ENCODE measurements around the gene GMFB. TPM values are rescaled to one million over a fixed set of nuclear protein-coding genes. Genes with fewer than 3 reads are reported as not detected.
A peak's percentile ranks its signal among the peaks of the same experiment; 100 is the strongest.

Gene GMFB
- total and polyA plus RNA-seq, 9 of the 15 experiments (the other 6 are each of a cell fraction or from before 2014, with no cell fraction given) = 14.0 to 31.7 (median 20.5) TPM

DNA sequence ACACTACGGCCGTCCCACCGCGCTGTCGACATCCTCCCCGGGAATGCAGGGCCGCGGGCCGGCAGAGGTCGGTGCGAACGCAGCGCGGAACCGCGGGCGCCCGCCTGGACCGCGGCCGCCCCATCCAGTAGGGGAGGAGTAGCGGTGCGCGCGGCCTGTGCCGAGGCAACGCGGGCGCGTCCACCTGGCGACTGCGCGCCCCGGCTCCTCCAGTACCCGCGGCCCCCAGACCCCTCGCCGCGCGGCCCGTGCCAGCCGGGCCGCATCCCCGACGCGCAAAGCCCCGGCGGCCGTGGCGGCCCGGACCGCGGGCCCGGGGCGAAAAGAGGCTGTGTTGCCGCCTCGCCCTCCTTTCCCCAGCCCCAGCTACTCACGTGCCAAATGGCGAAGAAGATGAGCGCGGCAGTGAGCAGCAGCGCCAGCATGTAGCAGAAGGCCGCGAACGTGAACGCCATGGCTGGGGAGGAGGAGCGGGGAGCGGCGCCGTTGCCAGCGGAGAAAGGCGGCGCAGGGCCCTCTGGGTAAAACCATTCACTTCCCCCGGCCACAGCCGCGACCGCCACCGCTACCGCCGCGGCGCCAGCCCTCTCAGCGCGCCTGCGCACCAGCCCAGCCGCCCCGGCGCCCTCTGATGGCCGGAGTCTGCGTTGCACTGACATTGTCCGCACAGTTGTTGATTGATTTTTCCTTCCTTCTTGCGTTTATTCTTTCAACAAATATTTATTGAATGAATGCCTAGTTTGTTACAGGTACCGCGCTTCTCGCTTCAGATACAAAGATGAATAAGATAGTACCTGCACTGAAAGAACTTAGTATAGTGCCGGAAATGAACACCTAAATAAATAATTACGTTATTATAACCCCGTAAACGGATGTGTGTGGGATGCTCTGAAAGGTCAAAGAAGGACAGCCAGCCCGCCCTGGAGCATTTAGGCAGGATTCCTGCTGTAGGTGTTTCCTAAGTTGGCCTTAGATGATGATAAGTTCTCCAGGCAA, 47.6 kb downstream of the GMFB start, which contains the start of gene CNIH1 (continued):
- TF ChIP-seq ZNF12 (CRISPR knock-in tag; IDR thresholded peaks at IDR 0.05) (0 out of 2 replicates have a peak, but pooled peaks have one; percentile 39), CCNT2 (IDR thresholded peaks at IDR 0.05; ENCODE audit: borderline replicate concordance, extremely low read depth, insufficient read length, low read depth, low read length) (peak; percentile 84), CHD2 (IDR thresholded peaks at IDR 0.05; ENCODE audit: low read depth, low read length) (no peak), GABPA (tag; conservative IDR thresholded peaks at IDR 0.05; ENCODE audit: low read depth) (peak; percentile 27; the same call in 1 of the 2 replicates), HDAC6 (IDR thresholded peaks at IDR 0.05; ENCODE audit: low read depth, low read length) (no peak), CTBP1 (IDR thresholded peaks at IDR 0.05; ENCODE audit: borderline replicate concordance) (peak; percentile 83; the same call in 1 of the 2 replicates), POLR2G (IDR thresholded peaks at IDR 0.05; ENCODE audit: low read depth, low read length) (peak; percentile 93), POLR2B (IDR thresholded peaks at IDR 0.05; ENCODE audit: low read depth, partially characterized antibody) (peak; percentile 45), RB1 (IDR thresholded peaks at IDR 0.05; ENCODE audit: low read depth) (no peak), HNRNPH1 (optimal IDR thresholded peaks at IDR 0.05; ENCODE audit: low read depth, low read length) (no peak), NONO (IDR thresholded peaks at IDR 0.05; ENCODE audit: low read depth in 2 of 2, low read length in 1 of 2) (peak in 1 of 2 experiments; percentile 60; a peak in 1 of 4 replicates), MTA3 (IDR thresholded peaks at IDR 0.05; ENCODE audit: borderline replicate concordance) (peak; percentile 45; the same call in 1 of the 2 replicates)
- TF ChIP-seq, protein P1, sequence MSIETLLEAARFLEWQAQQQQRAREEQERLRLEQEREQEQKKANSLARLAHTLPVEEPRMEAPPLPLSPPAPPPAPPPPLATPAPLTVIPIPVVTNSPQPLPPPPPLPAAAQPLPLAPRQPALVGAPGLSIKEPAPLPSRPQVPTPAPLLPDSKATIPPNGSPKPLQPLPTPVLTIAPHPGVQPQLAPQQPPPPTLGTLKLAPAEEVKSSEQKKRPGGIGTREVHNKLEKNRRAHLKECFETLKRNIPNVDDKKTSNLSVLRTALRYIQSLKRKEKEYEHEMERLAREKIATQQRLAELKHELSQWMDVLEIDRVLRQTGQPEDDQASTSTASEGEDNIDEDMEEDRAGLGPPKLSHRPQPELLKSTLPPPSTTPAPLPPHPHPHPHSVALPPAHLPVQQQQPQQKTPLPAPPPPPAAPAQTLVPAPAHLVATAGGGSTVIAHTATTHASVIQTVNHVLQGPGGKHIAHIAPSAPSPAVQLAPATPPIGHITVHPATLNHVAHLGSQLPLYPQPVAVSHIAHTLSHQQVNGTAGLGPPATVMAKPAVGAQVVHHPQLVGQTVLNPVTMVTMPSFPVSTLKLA (conservative IDR thresholded peaks at IDR 0.05) = 0 out of 4 replicates have a peak, but pooled peaks of 1 of the 2 experiments have one; percentile 35
- TF ChIP-seq, protein P2, sequence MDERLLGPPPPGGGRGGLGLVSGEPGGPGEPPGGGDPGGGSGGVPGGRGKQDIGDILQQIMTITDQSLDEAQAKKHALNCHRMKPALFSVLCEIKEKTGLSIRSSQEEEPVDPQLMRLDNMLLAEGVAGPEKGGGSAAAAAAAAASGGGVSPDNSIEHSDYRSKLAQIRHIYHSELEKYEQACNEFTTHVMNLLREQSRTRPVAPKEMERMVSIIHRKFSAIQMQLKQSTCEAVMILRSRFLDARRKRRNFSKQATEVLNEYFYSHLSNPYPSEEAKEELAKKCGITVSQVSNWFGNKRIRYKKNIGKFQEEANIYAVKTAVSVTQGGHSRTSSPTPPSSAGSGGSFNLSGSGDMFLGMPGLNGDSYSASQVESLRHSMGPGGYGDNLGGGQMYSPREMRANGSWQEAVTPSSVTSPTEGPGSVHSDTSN (CRISPR knock-in tag; IDR thresholded peaks at IDR 0.05; ENCODE audit: low read depth) = no peak
- TF ChIP-seq, protein P2 (tag; conservative IDR thresholded peaks at IDR 0.05; ENCODE audit: low read depth) = 0 out of 2 replicates have a peak, but pooled peaks have one; percentile 43
- TF ChIP-seq, protein P3, sequence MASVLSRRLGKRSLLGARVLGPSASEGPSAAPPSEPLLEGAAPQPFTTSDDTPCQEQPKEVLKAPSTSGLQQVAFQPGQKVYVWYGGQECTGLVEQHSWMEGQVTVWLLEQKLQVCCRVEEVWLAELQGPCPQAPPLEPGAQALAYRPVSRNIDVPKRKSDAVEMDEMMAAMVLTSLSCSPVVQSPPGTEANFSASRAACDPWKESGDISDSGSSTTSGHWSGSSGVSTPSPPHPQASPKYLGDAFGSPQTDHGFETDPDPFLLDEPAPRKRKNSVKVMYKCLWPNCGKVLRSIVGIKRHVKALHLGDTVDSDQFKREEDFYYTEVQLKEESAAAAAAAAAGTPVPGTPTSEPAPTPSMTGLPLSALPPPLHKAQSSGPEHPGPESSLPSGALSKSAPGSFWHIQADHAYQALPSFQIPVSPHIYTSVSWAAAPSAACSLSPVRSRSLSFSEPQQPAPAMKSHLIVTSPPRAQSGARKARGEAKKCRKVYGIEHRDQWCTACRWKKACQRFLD (CRISPR knock-in tag; IDR thresholded peaks at IDR 0.05) = 0 out of 2 replicates have a peak, but pooled peaks have one; percentile 18
- TF ChIP-seq, protein P4, sequence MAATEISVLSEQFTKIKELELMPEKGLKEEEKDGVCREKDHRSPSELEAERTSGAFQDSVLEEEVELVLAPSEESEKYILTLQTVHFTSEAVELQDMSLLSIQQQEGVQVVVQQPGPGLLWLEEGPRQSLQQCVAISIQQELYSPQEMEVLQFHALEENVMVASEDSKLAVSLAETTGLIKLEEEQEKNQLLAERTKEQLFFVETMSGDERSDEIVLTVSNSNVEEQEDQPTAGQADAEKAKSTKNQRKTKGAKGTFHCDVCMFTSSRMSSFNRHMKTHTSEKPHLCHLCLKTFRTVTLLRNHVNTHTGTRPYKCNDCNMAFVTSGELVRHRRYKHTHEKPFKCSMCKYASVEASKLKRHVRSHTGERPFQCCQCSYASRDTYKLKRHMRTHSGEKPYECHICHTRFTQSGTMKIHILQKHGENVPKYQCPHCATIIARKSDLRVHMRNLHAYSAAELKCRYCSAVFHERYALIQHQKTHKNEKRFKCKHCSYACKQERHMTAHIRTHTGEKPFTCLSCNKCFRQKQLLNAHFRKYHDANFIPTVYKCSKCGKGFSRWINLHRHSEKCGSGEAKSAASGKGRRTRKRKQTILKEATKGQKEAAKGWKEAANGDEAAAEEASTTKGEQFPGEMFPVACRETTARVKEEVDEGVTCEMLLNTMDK (IDR thresholded peaks at IDR 0.05; ENCODE audit: borderline replicate concordance, insufficient read depth, low read depth, low read length, poor library complexity, severe bottlenecking) = peak; percentile 86
